Vagina (tissue), 2 donors: ENCODE data around the gene CDH4.

ENCODE experiments used
- POLR2A ChIP-seq, 2 donors: fragments of 450-650 bp; IDR thresholded peaks; one replicate each; pipeline ENCODE4 v1.6.1; 2017; ENCODE audit warnings: antibody characterized with exemption in 2 of 2, mild to moderate bottlenecking in 2 of 2, moderate library complexity in 2 of 2
- TF ChIP-seq, protein P1 (sequence below), 3 experiments: fragments of 450-650 bp in 2 of 3; fragments of 200-600 bp in 1 of 3; sonication (generic) in 1 of 3; IDR thresholded peaks; one replicate each; pipeline ENCODE4 v1.5.1; 2017 to 2019; ENCODE audit warnings: antibody characterized with exemption in 3 of 3, mild to moderate bottlenecking in 2 of 3, moderate library complexity in 2 of 3

DNA sequence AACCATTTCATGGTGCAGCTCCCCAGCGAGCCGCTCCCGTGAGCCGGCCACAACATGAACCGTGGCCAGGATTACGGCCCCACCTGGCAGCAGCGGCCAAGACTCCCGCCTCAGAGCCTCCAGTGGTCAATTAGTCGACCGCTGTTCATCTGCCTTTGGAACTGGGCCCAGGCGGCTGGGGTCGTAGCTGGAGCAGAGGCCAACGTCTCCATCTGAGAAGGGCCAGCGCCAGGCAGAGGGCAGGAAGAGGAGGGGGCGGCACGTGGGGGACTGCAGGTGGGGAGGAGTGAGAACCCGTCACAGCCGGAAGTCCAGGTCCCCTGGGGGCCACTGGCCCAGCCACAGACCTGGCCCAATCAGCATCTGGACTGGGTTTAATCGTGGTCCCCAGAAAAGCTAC lies 629.4 kb downstream of the CDH4 start:
- TF ChIP-seq, protein P1, sequence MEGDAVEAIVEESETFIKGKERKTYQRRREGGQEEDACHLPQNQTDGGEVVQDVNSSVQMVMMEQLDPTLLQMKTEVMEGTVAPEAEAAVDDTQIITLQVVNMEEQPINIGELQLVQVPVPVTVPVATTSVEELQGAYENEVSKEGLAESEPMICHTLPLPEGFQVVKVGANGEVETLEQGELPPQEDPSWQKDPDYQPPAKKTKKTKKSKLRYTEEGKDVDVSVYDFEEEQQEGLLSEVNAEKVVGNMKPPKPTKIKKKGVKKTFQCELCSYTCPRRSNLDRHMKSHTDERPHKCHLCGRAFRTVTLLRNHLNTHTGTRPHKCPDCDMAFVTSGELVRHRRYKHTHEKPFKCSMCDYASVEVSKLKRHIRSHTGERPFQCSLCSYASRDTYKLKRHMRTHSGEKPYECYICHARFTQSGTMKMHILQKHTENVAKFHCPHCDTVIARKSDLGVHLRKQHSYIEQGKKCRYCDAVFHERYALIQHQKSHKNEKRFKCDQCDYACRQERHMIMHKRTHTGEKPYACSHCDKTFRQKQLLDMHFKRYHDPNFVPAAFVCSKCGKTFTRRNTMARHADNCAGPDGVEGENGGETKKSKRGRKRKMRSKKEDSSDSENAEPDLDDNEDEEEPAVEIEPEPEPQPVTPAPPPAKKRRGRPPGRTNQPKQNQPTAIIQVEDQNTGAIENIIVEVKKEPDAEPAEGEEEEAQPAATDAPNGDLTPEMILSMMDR (IDR thresholded peaks at IDR 0.05) = no peak
- TF ChIP-seq POLR2A (IDR thresholded peaks at IDR 0.05) = no peak
